ENCODE data around the gene COX8A.

COX8A gene

DNA sequence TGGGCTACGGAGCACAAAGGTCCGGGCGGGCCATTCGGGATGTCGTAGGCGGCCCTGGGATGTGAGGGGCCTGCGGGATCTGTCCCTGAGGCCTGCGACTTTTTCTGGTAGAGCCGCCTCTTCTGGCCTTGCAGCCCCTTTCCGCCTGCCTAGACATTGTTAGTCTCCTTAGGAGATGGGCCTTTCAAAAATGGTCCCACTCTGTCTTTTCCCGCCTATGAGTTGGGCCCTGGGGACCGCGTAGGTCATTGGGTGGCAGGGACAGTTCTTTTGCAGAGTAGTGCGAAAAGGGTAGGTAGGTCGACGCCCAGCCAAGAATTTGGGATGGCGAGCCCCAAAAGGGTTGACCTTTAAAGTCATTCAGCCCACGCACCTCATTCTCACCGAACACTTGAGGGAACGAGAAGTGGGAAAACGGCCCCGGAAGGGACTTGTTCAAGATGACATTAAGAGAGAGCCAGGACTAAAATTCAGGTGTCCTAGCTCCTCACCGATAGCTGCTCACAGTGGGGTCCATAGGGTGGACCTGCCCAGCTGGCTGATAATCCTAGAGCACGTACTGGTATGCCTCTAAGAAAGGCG, 12.6 kb downstream of the COX8A start:
- H3K4me3 ChIP-seq (ENCODE audit: low read depth, low read length): peak overlapping the region; percentile 92
- no peak for TF ChIP-seq CTCF (IDR thresholded peaks at IDR 0.05; ENCODE audit: low read depth, low read length)

GRCh38 chr11:63991558-63991957, 17.1 kb downstream of the COX8A start:
- H3K4me3 ChIP-seq (ENCODE audit: low read depth, low read length): no peak overlapping the region
- TF ChIP-seq CTCF (IDR thresholded peaks at IDR 0.05; ENCODE audit: low read depth, low read length): no peak

DNA sequence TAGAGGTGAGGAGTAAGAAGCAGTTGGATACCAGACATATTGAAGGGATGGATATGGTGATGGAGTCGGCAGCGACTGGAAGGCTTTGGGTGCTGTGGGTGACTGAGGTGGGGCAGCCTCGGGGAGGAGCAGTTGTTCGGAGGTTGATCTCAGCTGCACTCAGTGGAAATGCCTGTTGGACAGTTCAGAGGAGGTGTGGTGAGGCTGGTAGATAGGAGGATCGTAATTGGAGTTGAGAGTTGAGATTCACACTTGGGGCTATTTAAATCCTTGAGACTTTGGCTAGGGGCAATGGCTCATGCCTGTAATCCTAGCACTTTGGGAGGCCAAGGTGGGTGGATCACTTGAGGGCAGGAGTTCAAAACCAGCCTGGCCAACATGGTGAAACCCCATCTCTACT, 18.7 kb downstream of the COX8A start:
- no peak for TF ChIP-seq CTCF (IDR thresholded peaks at IDR 0.05; ENCODE audit: low read depth, low read length)
- no peak overlapping the region for H3K4me3 ChIP-seq (ENCODE audit: low read depth, low read length)

DNA sequence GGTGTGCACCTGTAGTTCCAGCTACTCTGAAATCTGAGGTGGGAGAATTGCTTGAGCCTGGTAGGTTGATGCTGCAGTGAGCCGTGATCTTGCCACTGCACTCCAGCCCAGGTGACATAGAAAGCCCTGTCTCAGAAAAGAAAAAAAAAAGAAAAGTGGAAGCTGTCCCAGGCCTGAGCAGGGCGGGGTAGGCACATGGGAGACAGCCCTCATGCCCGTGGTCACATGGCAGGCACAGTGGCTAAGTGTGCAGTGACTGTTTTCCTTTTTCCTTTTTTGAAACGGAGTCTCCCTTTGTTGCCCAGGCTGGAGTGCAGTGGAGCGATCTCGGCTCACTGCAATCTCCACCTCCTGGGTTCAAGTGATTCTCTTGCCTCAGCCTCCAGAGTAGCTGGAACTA, 19.6 kb downstream of the COX8A start:
- no peak for TF ChIP-seq CTCF (IDR thresholded peaks at IDR 0.05; ENCODE audit: low read depth, low read length)
- no peak overlapping the region for H3K4me3 ChIP-seq (ENCODE audit: low read depth, low read length)

DNA sequence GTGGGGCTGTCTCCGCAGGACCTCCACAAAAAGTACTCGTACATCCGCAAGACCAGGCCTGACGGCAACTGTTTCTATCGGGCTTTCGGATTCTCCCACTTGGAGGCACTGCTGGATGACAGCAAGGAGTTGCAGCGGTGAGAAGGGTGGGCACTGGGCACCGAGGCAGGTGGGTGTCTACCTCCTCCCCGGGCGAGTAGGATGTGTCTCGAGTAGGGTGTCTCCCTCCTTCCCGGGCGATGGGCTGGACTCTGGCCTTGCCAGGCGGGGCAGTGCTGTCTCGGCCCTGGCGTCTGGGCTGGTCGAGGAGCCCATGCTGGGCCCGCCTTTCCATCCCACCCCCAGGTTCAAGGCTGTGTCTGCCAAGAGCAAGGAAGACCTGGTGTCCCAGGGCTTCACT, 22.1 kb downstream of the COX8A start:
- no peak overlapping the region for H3K4me3 ChIP-seq (ENCODE audit: low read depth, low read length)
- no peak for TF ChIP-seq CTCF (IDR thresholded peaks at IDR 0.05; ENCODE audit: low read depth, low read length)

- H3K4me3 ChIP-seq (ENCODE audit: low read depth, low read length): no peak overlapping the region
- TF ChIP-seq CTCF (IDR thresholded peaks at IDR 0.05; ENCODE audit: low read depth, low read length): no peak
These were observed 22.8 kb downstream of the COX8A start for GRCh38 chr11:63997104-63997700.

- H3K4me3 ChIP-seq (ENCODE audit: low read depth, low read length): no peak overlapping the region
These were observed 23.4 kb downstream of the COX8A start for GRCh38 chr11:63997801-63998337.

More at GRCh38 chr11:63997801-63998337, 23.4 kb downstream of the COX8A start:
- no peak for TF ChIP-seq CTCF (IDR thresholded peaks at IDR 0.05; ENCODE audit: low read depth, low read length)

Data from WI38 (cell line).